NCI-H82 treated with DMSO at 0.1 percent for 48 hours (cell line): Measurements from ENCODE around the gene DTNB.

ENCODE experiments used
- DNase-seq: peaks from one replicate; lab custom pipeline; 2025; ENCODE audit not compliant: unreplicated experiment; lab: John Stamatoyannopoulos, UW

The DTNB gene

GRCh38 chr2:25332571-25332970 lies 340.8 kb downstream of the DTNB start:
- no peak for DNase-seq

- no peak for DNase-seq
These were observed 341.6 kb downstream of the DTNB start for GRCh38 chr2:25331686-25332365.

GRCh38 chr2:25330937-25331336 lies 342.4 kb downstream of the DTNB start:
- DNase-seq = no peak

- no peak for DNase-seq
These were observed 343.1 kb downstream of the DTNB start for GRCh38 chr2:25330273-25330672.

GRCh38 chr2:25328152-25329085 lies 345.0 kb downstream of the DTNB start:
- no peak for DNase-seq
